ENCODE measurements around the gene MACROD2.

DNA sequence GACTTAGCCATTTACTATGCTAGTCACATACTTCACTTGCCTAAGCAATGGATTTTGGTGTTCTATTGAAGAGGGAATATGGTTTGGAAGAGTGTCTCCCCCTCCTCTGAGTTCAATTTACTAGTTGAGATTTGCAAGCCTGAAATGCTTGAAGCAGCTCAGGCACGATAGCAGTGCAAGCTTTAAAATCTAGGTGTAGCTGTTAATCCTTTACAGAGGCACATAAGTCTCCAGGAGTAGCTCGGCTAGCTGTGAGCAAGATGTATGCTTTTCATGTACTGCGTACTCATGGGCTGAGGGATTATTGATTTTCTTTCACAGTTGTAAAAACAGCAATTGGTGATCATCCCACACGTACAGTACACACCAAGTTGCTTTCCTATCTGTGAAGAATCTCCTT, 341.4 kb downstream of the MACROD2 start:
- TF ChIP-seq, protein P1, sequence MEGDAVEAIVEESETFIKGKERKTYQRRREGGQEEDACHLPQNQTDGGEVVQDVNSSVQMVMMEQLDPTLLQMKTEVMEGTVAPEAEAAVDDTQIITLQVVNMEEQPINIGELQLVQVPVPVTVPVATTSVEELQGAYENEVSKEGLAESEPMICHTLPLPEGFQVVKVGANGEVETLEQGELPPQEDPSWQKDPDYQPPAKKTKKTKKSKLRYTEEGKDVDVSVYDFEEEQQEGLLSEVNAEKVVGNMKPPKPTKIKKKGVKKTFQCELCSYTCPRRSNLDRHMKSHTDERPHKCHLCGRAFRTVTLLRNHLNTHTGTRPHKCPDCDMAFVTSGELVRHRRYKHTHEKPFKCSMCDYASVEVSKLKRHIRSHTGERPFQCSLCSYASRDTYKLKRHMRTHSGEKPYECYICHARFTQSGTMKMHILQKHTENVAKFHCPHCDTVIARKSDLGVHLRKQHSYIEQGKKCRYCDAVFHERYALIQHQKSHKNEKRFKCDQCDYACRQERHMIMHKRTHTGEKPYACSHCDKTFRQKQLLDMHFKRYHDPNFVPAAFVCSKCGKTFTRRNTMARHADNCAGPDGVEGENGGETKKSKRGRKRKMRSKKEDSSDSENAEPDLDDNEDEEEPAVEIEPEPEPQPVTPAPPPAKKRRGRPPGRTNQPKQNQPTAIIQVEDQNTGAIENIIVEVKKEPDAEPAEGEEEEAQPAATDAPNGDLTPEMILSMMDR (conservative IDR thresholded peaks at IDR 0.05; ENCODE audit: low read depth, low read length) = no peak
- TF ChIP-seq EZH2 (IDR thresholded peaks at IDR 0.05; ENCODE audit: borderline replicate concordance, low read depth, low read length, poor library complexity, severe bottlenecking) = no peak
